Inflammatory macrophage treated with lipopolysaccharide for 1 hour (primary cell): ENCODE measurements around the gene SND1.

Experiments
- DNase-seq, 2 donors: peaks; one replicate each; pipeline ENCODE4 v3.0.0-alpha.2; 2020 to 2022

The SND1 gene

DNA sequence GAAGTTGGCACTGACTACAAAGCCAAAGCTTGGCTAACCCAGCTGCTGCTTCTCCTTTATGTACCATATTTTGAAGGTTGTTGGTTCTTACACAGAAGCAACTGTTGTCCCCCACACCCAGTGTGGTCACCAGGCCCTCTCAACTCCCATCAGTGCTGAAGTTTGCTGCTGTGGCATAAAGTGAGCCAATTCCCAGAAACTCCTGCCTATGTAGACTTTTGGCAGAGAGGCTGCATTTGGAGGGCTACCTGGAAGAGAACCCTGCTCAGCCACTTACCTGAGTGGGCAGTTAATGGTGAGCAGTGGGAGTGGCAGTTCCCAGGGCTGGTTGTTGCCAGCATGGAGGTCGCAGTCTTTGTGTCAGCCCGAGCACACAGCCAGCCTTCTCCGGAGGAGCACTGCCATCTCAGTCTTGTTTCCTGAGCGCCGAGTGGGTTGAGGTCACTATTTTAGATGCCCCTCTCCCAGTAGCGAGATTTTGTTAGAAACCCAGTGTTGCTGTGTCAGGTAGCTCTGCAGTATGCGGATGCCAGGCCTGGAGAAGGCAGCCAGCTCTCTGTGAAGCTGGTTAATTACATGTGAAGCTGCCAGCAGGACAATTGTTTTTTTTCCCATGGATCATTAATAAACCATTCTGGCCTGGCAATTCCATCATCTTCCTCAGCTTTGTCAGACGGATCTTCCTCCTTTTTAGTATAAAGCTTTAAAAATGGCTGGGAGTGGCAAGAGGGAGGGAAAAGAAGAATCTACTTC, 354.7 kb downstream of the SND1 start:
- DNase-seq: no peak

DNA sequence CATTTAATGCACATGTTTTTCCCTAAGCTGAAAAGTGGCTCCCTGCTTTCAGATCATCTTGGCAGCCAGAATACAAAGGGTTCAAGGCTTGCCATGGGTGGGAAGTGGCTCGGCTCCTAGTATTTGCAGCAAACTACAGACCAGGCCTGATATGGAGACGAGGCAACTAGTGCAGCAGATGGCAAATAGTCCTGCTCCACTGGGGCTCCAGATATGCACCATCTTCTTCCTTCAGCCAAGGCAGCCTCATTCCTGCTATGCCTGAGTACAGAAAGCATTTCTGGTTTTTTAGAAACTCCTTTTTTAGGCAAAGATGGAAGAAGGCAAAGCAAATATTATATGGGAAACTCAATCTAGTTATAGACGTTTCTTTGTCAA, 355.3 kb downstream of the SND1 start:
- DNase-seq: no peak

DNA sequence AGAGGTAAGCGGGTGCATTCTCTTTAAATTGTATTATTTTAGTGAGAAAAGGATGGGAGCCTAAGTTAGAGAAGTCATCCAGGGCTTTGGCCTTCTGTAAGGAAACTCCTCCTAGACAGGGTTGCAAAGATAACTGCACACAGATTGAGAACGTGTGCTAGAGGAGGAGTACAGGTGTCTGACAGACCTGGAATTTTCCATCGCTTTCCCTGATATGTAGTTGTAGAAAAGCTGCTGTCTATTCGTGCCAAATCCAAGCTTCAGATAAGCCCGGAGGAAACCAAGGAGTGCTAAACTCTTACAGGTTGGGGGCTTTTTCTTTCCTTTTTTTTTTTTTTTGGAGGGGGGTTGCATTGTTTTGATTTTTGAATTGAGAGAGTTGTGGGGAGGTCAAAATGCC, 356.1 kb downstream of the SND1 start:
- no peak for DNase-seq

DNA sequence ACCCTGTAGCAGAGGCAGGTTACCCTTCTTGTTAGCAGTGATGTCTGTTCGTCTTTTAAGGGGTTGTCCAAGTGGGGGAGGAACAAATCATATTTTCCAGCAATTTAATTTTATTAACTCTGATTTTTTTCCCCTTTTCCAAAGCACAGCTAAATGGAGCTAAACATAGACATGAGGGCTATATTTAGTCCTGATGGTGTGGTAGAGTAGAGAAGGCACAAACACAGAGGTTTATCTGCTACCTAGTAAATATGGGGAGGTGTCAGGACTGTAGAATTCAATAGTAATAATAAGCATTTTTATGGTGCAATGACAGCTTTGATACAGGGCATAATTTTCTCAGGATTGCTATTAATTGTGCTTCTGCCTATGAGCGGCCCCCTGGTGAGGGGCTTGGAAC, 356.8 kb downstream of the SND1 start:
- no peak for DNase-seq

DNA sequence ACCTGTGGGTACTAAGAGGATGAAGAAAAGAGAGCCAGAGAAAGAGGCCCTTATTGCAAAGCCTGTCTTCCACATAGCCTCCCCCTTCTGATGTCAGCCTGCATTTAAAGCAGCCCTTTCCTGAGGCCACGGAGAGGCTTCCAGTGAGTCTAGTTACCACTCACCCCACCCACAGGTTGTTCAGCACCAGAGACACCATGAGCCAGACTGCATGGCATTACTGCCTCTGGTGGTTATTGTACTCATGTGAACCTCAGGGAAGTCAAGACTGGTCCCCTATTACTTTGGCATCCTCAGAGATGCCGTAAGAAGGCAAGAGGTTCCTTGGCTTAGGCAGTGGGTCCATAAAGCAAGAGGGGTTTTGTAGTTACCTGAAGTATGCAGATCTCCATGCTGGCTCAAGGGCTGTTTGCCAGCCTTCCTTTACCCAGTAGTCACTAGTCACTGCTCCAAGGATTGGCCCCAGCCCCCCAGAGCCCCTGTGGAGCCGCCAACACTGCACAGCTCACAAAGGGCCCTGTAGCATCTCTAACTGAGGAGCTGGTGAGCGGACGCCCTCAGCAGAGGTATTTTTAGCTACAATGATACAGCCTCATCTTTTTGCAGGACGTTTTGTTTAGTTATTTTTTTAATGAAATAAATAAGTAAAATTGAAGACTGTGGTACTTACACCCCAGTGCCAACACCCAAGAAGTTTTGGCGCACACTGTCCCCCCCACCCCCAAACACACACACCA, 358.6 kb downstream of the SND1 start:
- no peak for DNase-seq

DNA sequence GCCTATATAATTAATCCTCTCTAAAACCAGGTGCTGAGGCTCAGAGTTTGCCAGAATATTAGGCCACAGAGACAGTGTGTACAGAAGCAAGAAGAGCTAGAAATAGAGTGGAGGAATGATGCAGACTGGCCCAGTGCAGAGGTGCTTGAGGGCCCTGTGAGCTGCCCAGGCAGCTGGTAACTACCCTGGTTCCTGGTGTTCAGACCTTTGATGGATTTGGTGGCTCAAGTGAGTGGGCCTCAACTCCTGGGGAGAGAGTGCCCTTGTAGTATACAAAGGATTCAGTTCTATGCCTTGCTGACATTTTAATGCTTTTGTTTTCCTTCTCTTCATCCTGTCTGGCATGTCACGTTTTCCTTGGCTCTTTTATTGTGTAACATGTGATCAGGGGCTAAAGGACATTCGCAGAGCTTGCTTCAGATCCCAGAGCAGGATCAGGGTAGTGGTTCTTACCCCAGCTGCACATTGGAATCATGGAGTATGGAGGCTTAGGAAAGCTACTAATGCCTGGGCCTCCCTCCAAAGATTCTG, 359.2 kb downstream of the SND1 start:
- DNase-seq: no peak

DNA sequence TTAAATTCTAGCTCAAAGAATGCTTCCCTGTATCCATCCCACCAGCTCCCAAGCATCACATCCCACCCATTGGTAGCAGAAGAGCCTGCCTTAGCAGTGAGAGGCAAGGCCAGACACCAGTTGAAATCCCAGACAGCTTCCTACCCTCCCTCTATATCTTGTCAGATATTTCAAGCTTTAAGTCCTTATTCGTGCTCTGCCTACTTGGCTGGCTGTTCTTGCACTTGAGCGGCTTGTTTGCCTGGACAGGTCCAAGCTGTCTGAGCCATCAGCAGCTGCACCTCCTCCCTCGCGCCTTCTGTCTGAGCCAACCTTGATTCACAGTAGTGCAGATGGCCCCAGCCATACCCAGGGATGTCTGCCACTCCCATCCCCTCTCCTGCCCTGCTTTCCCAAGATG, 362.8 kb downstream of the SND1 start:
- no peak for DNase-seq

DNA sequence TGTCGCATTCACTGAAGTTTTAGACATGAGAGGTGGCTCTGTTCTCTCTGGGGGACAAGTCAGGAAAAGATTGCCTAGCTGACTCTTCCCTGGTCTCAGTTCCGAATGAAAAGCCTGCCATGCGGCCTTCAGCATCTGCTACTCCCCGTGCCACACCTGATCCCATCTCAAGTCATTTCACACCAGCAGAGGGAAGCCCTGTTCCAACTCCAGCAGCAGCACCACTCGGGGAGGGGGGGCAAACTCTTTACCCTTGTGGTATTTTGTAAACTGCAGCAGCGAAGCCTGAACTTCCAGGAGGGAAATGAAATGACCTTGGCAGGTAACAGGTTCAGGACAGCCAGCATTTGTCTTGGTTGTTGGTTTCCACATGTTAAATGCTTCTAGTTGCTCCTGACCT, 365.5 kb downstream of the SND1 start:
- no peak for DNase-seq

DNA sequence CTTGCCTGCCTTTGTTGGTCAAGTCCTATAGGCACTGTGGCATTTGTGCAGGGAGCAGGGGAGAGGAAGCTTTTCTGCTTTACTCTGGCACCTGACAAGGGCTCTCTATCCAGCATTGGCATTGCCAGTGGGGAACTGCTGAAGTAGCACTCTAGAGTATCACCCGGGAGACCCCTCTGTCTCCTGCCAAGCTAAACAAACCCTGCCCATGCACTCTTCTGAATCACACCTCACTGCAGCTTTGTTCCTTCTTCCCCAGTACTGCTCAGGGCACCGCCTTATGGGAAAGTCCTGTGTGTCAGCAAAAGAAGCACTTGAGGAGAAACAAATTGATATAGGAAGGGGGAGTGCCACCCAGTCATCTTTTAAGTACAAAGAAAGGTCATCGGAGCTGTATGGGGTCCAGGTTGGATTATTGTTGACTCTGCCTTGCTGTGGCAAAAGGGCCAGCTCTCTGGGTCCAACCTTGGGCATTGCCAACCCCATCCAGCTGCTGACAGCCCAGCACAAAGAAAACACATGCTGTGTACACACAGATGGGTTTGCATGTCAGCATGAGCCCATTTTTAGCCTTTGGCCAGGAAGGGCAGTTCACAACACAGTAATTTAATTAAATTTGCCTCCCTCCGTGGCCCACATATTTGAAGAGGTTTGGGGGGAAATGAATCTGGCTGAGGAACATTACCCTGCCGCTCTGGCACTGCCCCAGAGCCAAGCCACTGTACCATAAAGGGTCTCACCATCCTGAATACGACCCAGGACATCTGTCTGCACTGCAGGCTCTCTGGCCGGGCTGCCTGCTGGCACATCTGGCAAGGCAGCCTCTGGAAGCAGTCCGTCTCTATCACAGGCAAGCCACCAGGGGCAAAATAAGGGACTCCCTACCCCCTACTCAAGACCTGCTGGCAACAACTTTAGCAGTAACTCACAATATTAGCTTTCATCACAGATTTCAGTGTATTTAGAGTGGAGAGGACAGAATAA, 366.2 kb downstream of the SND1 start:
- peak; percentile 25 to 31 for DNase-seq

DNA sequence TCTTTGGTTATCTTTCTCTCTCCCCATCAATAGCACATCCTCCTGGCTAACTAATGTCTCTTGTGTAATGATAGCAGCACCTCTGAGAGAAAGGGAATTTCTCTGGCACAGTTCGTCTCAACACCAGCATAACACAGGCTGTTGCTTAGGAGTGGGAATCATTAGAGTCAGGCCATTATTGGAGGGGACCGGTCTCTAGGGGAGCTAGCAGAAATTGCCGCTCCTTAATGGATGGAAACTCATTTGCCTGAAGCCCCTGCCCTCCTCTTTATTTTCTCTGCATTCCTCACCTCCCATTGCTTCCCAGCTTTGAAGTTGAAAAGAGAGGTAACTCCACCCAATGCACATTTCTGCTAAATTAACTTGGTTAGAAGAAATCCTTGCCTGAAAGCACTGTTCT, 367.3 kb downstream of the SND1 start:
- no peak for DNase-seq

DNA sequence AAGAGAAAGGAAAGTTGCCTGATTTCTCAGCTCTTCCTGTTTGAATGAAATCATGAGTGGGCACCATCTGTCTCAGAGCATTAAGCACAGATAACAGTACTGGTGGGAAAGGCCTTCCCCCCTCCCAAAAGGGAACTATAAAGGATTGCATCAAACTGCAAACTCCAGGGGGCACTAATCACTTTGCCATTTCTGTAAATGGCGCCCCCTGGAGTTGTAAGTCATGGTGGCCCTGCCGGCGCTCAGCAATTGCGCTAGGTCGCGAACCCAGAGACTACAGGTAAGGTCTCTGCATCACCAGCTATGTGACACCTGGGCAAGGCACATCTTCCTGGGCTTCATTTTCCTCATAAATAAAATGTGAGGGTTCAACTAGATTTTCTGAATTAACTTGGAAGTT, 368.2 kb downstream of the SND1 start:
- peak in 1 of 2 donors; percentile 25 for DNase-seq

DNA sequence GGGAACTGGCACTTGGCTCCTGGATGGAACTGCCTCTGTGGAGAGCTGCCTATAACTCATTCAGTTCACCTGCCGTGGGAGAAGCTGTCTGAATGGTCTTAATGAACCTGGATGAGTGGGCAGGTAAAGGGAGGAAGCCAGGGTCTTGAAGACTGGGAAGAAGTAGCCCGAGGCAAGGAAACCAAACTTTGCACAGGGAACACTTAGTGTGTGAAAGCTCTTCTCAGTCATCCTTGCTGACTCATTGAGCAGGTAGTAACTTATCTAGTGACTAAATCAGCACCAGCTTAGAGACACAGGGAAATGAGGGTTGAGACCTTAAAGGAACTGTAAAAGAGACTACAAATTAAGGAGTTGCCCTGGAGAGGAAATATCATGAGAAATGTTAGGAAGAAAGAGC, 369.4 kb downstream of the SND1 start:
- no peak for DNase-seq

DNA sequence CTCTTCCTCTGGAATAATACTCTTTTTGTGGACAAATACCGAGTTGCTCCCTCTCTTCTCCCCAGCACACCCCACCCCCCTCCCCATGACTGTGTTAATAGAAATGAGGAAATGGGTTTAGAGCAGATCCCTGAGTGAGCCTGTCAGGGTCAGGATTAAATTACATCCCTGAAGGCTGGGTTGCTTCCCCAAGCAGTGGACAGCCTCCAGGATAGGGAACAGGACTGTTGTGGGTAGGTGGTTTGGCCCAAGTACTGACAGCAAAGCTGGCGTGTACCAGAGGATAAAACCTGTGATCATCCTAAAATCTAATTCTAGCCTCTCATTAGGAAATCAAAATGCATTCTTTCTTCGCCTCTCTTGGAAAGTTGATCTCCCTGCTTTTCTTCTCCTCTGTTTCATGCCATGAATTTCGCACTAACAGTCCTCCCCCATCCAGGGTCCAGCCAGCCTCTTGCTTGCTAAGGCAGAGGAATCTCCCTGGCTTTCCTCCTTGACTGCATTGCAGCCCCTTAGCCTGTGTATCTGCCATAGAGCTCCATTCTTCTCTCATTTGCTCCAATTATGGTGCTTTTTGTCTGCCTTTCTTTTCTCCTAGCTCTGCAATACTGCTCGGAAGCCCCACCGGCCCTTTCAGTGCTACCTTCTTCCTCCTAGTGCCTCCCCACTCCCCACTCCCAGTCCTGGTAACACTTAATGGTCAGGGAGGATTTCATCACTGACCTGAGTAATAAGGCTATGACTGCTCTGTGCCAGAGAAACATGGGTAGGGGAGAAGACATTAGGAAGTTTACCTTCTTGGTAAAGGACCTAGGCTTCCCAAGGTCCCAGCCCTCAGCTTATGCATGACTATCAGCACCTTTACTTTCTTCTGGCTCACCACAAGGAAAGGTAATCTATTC, 370.9 kb downstream of the SND1 start:
- peak in 1 of 2 donors; percentile 23 for DNase-seq

DNA sequence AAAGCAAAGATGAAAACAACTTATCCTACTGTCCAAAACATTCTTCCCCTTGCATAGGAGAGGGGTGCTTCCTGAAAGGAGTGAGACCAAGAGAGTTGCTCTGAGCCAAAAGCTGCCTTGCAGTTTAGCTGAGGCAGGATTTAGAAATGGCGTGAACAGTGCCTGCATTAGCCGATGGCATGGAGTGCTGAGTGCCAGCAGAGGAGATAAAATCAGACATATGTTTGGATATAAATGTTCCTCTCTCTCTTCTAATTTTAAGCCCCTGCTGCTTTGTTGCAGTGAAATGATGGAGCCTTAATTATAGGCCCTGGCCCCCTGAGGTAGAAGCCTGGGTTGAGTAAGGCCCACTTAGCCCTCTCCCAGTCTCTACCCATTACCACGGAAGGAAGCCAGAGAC, 372.2 kb downstream of the SND1 start:
- DNase-seq: no peak

DNA sequence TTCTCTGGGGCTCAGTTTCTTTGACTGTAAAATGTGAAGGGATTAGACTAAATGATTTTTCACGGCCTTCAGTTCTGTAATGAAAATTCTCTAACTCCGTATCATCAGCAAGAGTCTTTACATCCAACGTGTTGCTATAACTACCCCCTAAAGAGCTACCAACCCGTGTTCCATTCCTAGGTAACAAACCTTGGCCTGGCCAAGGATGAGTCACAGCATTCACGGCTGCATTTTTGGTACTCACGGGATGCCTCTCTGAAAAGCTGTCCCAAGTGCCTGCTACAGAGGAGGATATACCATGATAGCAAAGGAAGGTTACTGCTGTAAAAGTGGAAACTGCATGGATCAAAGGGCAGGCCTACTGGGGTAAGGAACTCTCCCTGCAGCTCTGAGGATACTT, 373.4 kb downstream of the SND1 start:
- no peak for DNase-seq

DNA sequence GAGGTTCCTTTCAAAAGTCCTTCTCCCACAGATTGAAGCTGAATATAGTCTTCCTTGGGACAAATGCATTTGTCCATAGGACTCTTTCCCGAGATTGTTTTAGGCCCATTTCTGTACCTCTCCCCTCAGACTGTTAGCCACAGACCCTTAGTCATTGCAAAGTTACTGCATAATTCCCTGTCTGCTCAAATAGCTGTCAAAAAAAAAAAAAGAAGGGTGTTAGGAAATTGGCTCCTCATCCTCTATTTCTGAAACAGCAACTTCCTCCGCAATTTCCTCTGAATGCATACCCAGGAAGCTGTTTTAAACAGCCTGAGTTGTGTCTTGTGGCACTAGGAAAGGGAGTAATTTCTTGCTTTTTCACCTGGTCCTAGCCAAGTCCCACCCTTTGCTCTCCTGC, 373.8 kb downstream of the SND1 start:
- DNase-seq: peak; percentile 20 to 32

DNA sequence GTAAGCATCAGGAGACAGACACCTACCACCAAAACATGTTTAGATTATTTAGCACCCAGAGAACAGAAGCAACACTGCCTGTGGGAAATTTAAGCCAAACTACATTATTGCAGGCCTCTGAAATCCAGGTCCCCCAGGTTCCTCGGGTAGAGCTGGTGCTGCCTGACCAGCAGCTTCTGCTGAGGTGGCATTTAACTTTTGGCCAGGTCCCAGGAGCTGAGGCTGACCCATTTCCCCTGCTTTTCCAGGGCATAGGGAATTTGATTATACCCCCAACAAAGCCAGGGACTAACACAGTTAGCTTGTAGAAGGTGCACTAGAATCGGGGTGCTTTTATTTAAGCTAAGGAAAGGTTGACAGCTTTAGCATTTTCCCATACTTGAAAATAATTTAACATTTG, 374.6 kb downstream of the SND1 start:
- no peak for DNase-seq

DNA sequence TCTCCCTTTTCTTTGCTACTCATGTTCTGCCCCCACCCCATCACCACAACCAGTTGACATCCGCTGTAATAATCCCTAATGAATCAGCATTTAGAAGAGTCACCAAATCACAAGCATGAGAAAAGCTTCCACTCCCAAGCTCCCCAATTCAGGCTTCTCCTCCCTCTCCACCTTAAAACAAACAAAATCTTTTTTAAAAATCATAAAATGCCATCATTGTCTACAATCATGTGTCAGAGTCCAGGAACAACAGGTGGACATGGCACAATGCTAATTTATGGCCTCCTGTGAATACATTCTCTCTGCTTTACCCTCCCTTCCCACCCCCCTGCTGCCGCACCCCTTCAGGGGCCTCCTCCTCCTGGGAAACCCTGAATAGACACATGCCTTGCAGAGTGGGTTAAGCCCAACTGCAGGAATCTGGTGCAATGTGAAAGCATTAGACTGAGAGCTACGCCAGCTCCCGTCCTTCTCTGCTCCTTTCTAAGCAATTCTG, 375.5 kb downstream of the SND1 start:
- DNase-seq: no peak

DNA sequence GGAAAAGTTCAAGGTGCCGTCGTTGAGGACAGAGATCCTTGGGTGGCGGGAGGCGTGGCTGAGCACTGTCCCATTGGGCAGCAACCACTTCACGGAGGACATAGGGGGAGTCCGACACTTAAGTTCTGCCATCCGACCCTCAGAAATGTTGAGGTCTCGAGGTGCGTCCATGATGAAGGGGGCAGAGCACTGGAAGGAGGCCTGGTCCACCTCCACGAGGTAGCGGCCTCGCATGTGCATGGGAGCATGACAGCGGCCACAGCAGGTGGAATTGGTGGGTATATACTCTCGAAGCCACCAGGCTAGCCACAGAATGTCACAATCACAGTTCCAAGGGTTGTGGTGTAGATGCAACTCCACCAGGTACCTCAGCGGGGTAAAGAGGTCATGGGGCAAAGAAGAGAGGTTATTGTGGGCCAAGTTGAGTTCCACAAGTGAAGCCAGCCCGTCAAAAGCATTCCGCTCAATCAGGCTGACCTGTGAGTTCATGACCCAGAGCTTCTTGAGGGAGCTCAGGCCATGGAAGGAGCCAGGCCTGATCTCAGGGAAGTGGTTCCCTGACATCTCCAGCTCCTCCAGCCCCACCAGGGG, 377.5 kb downstream of the SND1 start:
- no peak for DNase-seq

DNA sequence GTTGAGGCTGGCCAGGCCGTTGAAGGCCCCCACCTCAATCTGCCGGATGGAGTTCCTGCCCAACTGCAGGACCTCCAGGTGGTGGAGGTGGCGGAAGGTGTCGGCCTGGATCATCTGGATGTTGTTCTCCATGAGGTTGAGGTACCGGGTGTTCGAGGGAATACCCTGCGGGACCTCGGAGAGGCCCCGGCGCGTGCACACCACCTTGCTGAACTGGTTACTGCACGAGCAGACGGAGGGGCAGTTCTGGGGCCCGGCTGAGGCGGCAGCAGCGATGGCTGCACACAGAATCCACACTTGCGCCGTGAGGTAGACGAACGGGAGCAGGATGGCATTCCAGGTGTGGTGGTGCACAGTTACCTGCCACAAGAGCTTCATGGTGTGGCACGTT, 378.3 kb downstream of the SND1 start:
- no peak for DNase-seq
